ENCODE results near the gene LRRTM1. TPM values are rescaled to one million over a fixed set of nuclear protein-coding genes. Genes with fewer than 3 reads are reported as not detected.

Gene LRRTM1
- total RNA-seq, 1 experiment from 2014 or later = not detected

DNA sequence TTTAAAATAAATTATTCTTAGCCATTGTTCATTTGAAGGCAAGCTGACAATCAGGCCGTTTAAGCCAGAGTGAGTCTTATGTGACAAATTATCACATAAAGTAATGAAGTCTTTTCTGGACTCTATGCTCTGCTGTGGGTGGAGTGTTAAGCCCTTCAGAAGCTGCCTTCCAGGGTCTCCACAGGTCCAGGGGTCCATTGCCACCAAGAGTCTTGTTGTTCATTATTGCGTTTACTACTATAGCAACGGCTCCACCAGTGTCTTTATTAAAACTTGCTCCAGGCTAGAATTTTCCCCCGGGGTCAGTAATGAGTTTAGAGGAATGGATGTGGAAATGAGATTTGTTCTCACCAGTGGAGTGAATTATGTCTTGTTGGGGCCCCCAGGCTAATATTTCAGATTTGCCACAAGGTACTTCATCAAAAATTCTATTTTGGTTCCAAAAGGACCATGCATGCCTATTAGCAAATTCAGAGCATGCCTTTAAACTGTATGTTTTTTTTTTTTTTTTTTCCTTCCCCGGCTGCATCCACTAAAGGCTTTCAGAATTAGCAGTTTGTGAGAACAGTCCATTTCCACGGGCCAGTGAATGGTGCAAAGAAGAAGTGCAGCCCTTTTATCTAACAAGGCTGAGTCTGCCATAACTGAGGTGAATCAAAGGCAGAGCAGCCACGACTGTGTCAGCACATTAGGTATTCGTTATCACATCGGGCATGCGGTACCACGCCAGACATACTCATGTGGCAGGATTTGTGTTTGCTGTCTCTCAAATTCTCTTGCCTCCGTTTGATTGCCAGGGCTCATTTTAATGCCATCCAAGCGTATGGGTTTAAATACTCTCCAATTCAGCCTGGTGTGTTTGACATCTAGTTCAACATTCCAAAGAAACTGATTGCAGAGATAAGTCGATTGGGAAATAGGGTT is 26.2 kb upstream of the LRRTM1 start:
- H3K36me3 ChIP-seq (ENCODE audit: control insufficient read depth in 1 of 2, insufficient read depth in 2 of 2, low read length in 2 of 2) = no peaks in the 10 kb centered on the region
- no peaks in the 10 kb centered on the region for H3K9me2 ChIP-seq (ENCODE audit: insufficient read depth)
- CTCF ChIA-PET = no interaction called here
- no peak overlapping the region for H3K9ac ChIP-seq (ENCODE audit: low read length)
- TF ChIP-seq, protein P1, sequence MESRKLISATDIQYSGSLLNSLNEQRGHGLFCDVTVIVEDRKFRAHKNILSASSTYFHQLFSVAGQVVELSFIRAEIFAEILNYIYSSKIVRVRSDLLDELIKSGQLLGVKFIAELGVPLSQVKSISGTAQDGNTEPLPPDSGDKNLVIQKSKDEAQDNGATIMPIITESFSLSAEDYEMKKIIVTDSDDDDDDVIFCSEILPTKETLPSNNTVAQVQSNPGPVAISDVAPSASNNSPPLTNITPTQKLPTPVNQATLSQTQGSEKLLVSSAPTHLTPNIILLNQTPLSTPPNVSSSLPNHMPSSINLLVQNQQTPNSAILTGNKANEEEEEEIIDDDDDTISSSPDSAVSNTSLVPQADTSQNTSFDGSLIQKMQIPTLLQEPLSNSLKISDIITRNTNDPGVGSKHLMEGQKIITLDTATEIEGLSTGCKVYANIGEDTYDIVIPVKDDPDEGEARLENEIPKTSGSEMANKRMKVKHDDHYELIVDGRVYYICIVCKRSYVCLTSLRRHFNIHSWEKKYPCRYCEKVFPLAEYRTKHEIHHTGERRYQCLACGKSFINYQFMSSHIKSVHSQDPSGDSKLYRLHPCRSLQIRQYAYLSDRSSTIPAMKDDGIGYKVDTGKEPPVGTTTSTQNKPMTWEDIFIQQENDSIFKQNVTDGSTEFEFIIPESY (IDR thresholded peaks at IDR 0.05; ENCODE audit: extremely low read depth, insufficient replicate concordance, low read length) = no peak
- TF ChIP-seq EGR1 (IDR thresholded peaks at IDR 0.05; ENCODE audit: low read depth) = no peak
- TF ChIP-seq, protein P2, sequence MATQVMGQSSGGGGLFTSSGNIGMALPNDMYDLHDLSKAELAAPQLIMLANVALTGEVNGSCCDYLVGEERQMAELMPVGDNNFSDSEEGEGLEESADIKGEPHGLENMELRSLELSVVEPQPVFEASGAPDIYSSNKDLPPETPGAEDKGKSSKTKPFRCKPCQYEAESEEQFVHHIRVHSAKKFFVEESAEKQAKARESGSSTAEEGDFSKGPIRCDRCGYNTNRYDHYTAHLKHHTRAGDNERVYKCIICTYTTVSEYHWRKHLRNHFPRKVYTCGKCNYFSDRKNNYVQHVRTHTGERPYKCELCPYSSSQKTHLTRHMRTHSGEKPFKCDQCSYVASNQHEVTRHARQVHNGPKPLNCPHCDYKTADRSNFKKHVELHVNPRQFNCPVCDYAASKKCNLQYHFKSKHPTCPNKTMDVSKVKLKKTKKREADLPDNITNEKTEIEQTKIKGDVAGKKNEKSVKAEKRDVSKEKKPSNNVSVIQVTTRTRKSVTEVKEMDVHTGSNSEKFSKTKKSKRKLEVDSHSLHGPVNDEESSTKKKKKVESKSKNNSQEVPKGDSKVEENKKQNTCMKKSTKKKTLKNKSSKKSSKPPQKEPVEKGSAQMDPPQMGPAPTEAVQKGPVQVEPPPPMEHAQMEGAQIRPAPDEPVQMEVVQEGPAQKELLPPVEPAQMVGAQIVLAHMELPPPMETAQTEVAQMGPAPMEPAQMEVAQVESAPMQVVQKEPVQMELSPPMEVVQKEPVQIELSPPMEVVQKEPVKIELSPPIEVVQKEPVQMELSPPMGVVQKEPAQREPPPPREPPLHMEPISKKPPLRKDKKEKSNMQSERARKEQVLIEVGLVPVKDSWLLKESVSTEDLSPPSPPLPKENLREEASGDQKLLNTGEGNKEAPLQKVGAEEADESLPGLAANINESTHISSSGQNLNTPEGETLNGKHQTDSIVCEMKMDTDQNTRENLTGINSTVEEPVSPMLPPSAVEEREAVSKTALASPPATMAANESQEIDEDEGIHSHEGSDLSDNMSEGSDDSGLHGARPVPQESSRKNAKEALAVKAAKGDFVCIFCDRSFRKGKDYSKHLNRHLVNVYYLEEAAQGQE (IDR thresholded peaks at IDR 0.05; ENCODE audit: low read depth) = no peak
- TF ChIP-seq POLR2AphosphoS5 (IDR thresholded peaks at IDR 0.05; ENCODE audit: low read depth, low read length) = no peak
- peaks cover 0 to 16% of the 10 kb centered on the region in 2 experiments; a peak in 2 of 4 replicates for H3K9me3 ChIP-seq (ENCODE audit: control insufficient read depth in 1 of 2, insufficient read depth in 1 of 2, low read depth in 1 of 2, low read length in 2 of 2)
- no peaks in the 10 kb centered on the region for H3K27me3 ChIP-seq (ENCODE audit: insufficient read depth, low read length)
- no peak overlapping the region for H3K4me2 ChIP-seq (ENCODE audit: low read length)
- DNase-seq (ENCODE audit: low read depth, low spot score) = no peak
- RAD21 ChIA-PET (ENCODE audit: low non-redundant PET in 1 of 2, low total read pairs in 2 of 2, uncharacterized antibody in 2 of 2, unreplicated experiment in 2 of 2) = no interaction called here
- no peaks in the 10 kb centered on the region for H3K4me1 ChIP-seq (ENCODE audit: control insufficient read depth in 1 of 2, insufficient read depth in 2 of 2, low read length in 2 of 2)
- intact Hi-C loops (cut with micrococcal nuclease) = no loop called here
- no peak for ATAC-seq
- no peak overlapping the region for H3K27ac ChIP-seq (ENCODE audit: low read depth, low read length)
- no peak overlapping the region for H3K4me3 ChIP-seq (replicated peaks in 1 of 2; ENCODE audit: low read depth in 1 of 2, low read length in 2 of 2)
- no peaks in the 10 kb centered on the region for H3K79me2 ChIP-seq (ENCODE audit: insufficient read depth, low read length)
- no peak overlapping the region for H2AFZ ChIP-seq (ENCODE audit: low read depth, low read length, poor library complexity, severe bottlenecking)
- no TSS peak for BruUV-seq (replicated peaks)
- POLR2A ChIA-PET = no interaction called here
- no peaks in the 10 kb centered on the region for H4K20me1 ChIP-seq (ENCODE audit: insufficient read depth)
